Liver (tissue), 9 donors: Measurements from ENCODE around the gene STAMBPL1. TPM values are rescaled to one million over a fixed set of nuclear protein-coding genes. Genes with fewer than 3 reads are reported as not detected.

Experiments used
- DNase-seq: peaks from one replicate; pipeline ENCODE4 v3.0.0-alpha.2; 2017; ENCODE audit warnings: low spot score
- H3K27ac ChIP-seq, 2 donors: one replicate each; pipeline ENCODE4 v1.7.0; 2013; ENCODE audit warnings: inconsistent platforms in 2 of 2, low read length in 2 of 2, control low read depth in 1 of 2, low read depth in 1 of 2, mild to moderate bottlenecking in 1 of 2
- H3K27me3 ChIP-seq, 4 donors: one replicate each; pipeline versions ENCODE4 v1.6.1 to v1.7.0; 2013; ENCODE audit warnings: low read length in 3 of 4, inconsistent platforms in 1 of 4, mild to moderate bottlenecking in 1 of 4, moderate library complexity in 1 of 4; ENCODE audit not compliant: control insufficient read depth in 4 of 4, insufficient read depth in 4 of 4
- H3K36me3 ChIP-seq, 4 donors: one replicate each; pipeline versions ENCODE4 v1.6.1 to v1.7.0; 2013; ENCODE audit warnings: low read length in 3 of 4, mild to moderate bottlenecking in 3 of 4, low read depth in 1 of 4, moderate library complexity in 1 of 4; ENCODE audit not compliant: control insufficient read depth in 4 of 4, insufficient read depth in 3 of 4
- H3K4me1 ChIP-seq, 4 donors: one replicate each; pipeline versions ENCODE4 v1.6.1 to v1.7.0; 2013; ENCODE audit warnings: low read length in 3 of 4, mild to moderate bottlenecking in 3 of 4, moderate library complexity in 1 of 4; ENCODE audit not compliant: control insufficient read depth in 4 of 4, insufficient read depth in 4 of 4
- H3K4me3 ChIP-seq, 3 donors: one replicate each; pipeline versions ENCODE4 v1.6.1 to v1.7.0; 2013; ENCODE audit warnings: low read length in 3 of 3, control low read depth in 1 of 3, low read depth in 1 of 3, mild to moderate bottlenecking in 1 of 3
- H3K9ac ChIP-seq, 2 donors: one replicate each; pipeline ENCODE4 v1.7.0; 2013; ENCODE audit warnings: low read length in 2 of 2, mild to moderate bottlenecking in 2 of 2, moderate library complexity in 2 of 2, control low read depth in 1 of 2, low read depth in 1 of 2
- H3K9me3 ChIP-seq, 4 donors: one replicate each; pipeline versions ENCODE4 v1.6.1 to v1.7.0; 2013; ENCODE audit warnings: low read length in 3 of 4; ENCODE audit not compliant: control insufficient read depth in 4 of 4
- ATF3 ChIP-seq: IDR thresholded peaks from 2 replicates; pipeline ENCODE4 v1.6.1; 2016; ENCODE audit warnings: antibody characterized with exemption
- CTCF ChIP-seq: fragments of 150-350 bp; IDR thresholded peaks from 2 replicates; pipeline ENCODE4 v1.5.1; 2017; ENCODE audit warnings: improper control_type of control experiment, low read depth, low read length; ENCODE audit not compliant: missing input control
- FOXA1 ChIP-seq: IDR thresholded peaks from 2 replicates; pipeline ENCODE4 v1.6.1; 2016; ENCODE audit warnings: antibody characterized with exemption
- FOXA2 ChIP-seq: IDR thresholded peaks from 2 replicates; pipeline ENCODE4 v1.6.1; 2016; ENCODE audit warnings: antibody characterized with exemption
- GABPA ChIP-seq, 2 donors: IDR thresholded peaks in 1 of 2; conservative IDR thresholded peaks in 1 of 2; 2 replicates each; pipeline ENCODE4 v1.6.1; 2016; ENCODE audit warnings: antibody characterized with exemption in 2 of 2, mild to moderate bottlenecking in 1 of 2, moderate library complexity in 1 of 2
- HNF4G ChIP-seq: IDR thresholded peaks from 2 replicates; pipeline ENCODE4 v1.6.1; 2016; ENCODE audit warnings: antibody characterized with exemption
- JUND ChIP-seq, 2 donors: IDR thresholded peaks; 2 replicates each; pipeline ENCODE4 v1.6.1; 2016; ENCODE audit warnings: antibody characterized with exemption in 2 of 2
- MAX ChIP-seq: IDR thresholded peaks from 2 replicates; pipeline ENCODE4 v1.6.1; 2016; ENCODE audit warnings: antibody characterized with exemption
- NR2F2 ChIP-seq: IDR thresholded peaks from 2 replicates; pipeline ENCODE4 v1.6.1; 2016; ENCODE audit warnings: antibody characterized with exemption
- RAD21 ChIP-seq, 2 donors: IDR thresholded peaks; 2 replicates each; pipeline ENCODE4 v1.6.1; 2016; ENCODE audit warnings: antibody characterized with exemption in 2 of 2, mild to moderate bottlenecking in 2 of 2
- REST ChIP-seq: IDR thresholded peaks from 2 replicates; pipeline ENCODE4 v1.6.1; 2016; ENCODE audit warnings: antibody characterized with exemption, mild to moderate bottlenecking
- SP1 ChIP-seq: IDR thresholded peaks from 2 replicates; pipeline ENCODE4 v1.6.1; 2018; ENCODE audit warnings: antibody characterized with exemption, mild to moderate bottlenecking
- TAF1 ChIP-seq: conservative IDR thresholded peaks from 2 replicates; pipeline ENCODE4 v1.6.1; 2016; ENCODE audit warnings: antibody characterized with exemption, mild to moderate bottlenecking
- ZBTB33 ChIP-seq: IDR thresholded peaks from 2 replicates; pipeline ENCODE4 v1.6.1; 2016; ENCODE audit warnings: antibody characterized with exemption
- WGBS: extraction: QIAGEN DNeasy Blood & Tissue Kit; methylation state at CpG from one replicate; pipeline ENCODE4 v1.1.7; 2013; 5-methylcytosine and 5-hydroxymethylcytosine counted together
- polyA plus RNA-seq, 2 donors: library from polyadenylated mRNA; stranded (reverse) in 1 of 2; unstranded in 1 of 2; fragments of 200-250 nt in 1 of 2; fragments of >200 nt in 1 of 2; fragmentation: Nextera tagmentation in 1 of 2; extraction: Ambion mirVana in 1 of 2; gene quantifications; one replicate each; pipeline versions ENCODE4 v1.2.1 to v1.2.3, GENCODE V29; 2013 to 2015
- total RNA-seq, 2 donors: library from RNA; depleted of rRNA; stranded (reverse); fragments of >200 nt; gene quantifications; one replicate each; pipeline ENCODE4 v1.2.3, GENCODE V29; 2014
- donor health status: healthy.
- donor health status: healthy.
- donor health status: healthy.
- donor health status: healthy.
- donor health status: healthy.

The STAMBPL1 gene
- total and polyA plus RNA-seq, 4 donors, result 1.3 to 8.0 (median 3.7) TPM

- Histone ChIP-seq H3K27ac (peak within 1 kb of the TSS; percentile 62 to 65), H3K27me3 (no peaks in the 10 kb centered on the region), H3K9me3 (no peaks in the 10 kb centered on the region), H3K9ac (no peak within 1 kb of the TSS), H3K36me3 (no peaks in the 10 kb centered on the region), H3K4me3 (peak within 1 kb of the TSS in 1 of 3 donors; percentile 1), H3K4me1 (peaks cover 1 to 20% (median 14%) of the 10 kb centered on the region in 4 donors)
- WGBS, result 86% methylated on average over 8 of the region's 8 CpGs
- TF ChIP-seq TAF1, result peak; percentile 53
- TF ChIP-seq REST, result peak; percentile 27
- peak; percentile 36 for TF ChIP-seq SP1
- no peak for TF ChIP-seq FOXA2
- TF ChIP-seq MAX, result no peak
- no peak for TF ChIP-seq GABPA (IDR thresholded peaks at IDR 0.05 in 1 of 2, conservative IDR thresholded peaks at IDR 0.05 in 1 of 2)
- TF ChIP-seq ATF3, result no peak
- DNase-seq, result no peak
Observed at GRCh38 chr10:88952647-88953111, 72.6 kb downstream of the STAMBPL1 start, which contains the start of gene ACTA2. TSS of gene ACTA2 (minus strand) at chr10:88952773. CDS start at chr10:88948930, 3,843 bp downstream.

- no peak overlapping the region for H3K9ac ChIP-seq
- H3K9me3 ChIP-seq, result no peaks in the 10 kb centered on the region
- DNase-seq, result no peak
- no peak overlapping the region for H3K4me3 ChIP-seq
- H3K4me1 ChIP-seq, result peaks cover 1 to 18% (median 12%) of the 10 kb centered on the region in 4 donors
- H3K36me3 ChIP-seq, result no peaks in the 10 kb centered on the region
- 96% methylated on average over 5 of the region's 5 CpGs for WGBS
- no peak overlapping the region for H3K27ac ChIP-seq
- TF ChIP-seq RAD21 (IDR thresholded peaks at IDR 0.05) (no peak), FOXA1 (no peak)
- H3K27me3 ChIP-seq, result no peaks in the 10 kb centered on the region
Observed at GRCh38 chr10:88953662-88954061, 73.6 kb downstream of the STAMBPL1 start.

GRCh38 chr10:88954458-88955083, 74.5 kb downstream of the STAMBPL1 start:
- TF ChIP-seq SP1 (no peak), ZBTB33 (no peak), HNF4G (no peak), MAX (no peak), GABPA (IDR thresholded peaks at IDR 0.05 in 1 of 2, conservative IDR thresholded peaks at IDR 0.05 in 1 of 2) (no peak), NR2F2 (no peak), TAF1 (no peak), JUND (IDR thresholded peaks at IDR 0.05) (no peak), CTCF (no peak)
- Histone ChIP-seq H3K27me3 (no peaks in the 10 kb centered on the region), H3K9me3 (no peaks in the 10 kb centered on the region), H3K4me3 (no peak overlapping the region), H3K36me3 (no peaks in the 10 kb centered on the region), H3K9ac (no peak overlapping the region), H3K27ac (no peak overlapping the region), H3K4me1 (peaks cover 1 to 11% (median 6%) of the 10 kb centered on the region in 4 donors)
- 96% methylated on average over 4 of the region's 4 CpGs for WGBS
- DNase-seq, result no peak
